WTC11 (cell line): ENCODE results near the gene PSMA7.

Source experiments
- CREB1 ChIP-seq: sonication (generic); formaldehyde crosslinking; IDR thresholded peaks from 2 replicates; pipeline ENCODE4 v1.8.0; 2023; ENCODE audit warnings: mild to moderate bottlenecking, missing genetic modification reagents
- CREM ChIP-seq: sonication (generic); formaldehyde crosslinking; IDR thresholded peaks from 2 replicates; pipeline ENCODE4 v1.8.1; 2022; ENCODE audit warnings: mild to moderate bottlenecking, missing genetic modification reagents, moderate library complexity
- GRHL2 ChIP-seq: fragments of 250-450 bp; sonication (Bioruptor Pico); IDR thresholded peaks from 2 replicates; pipeline ENCODE4 v1.8.0; 2022; ENCODE audit warnings: mild to moderate bottlenecking, moderate library complexity; ENCODE audit not compliant: insufficient replicate concordance, severe bottlenecking
- JUN ChIP-seq: sonication (generic); formaldehyde crosslinking; IDR thresholded peaks from 2 replicates; pipeline ENCODE4 v1.8.0; 2023; ENCODE audit warnings: mild to moderate bottlenecking, missing genetic modification reagents
- ZNF138 ChIP-seq: sonication (generic); formaldehyde crosslinking; conservative IDR thresholded peaks from 2 replicates; pipeline ENCODE4 v1.8.1; 2022; ENCODE audit warnings: mild to moderate bottlenecking, moderate library complexity, missing genetic modification reagents
- ZNF671 ChIP-seq: fragments of 250-450 bp; sonication (Bioruptor Pico); IDR thresholded peaks from 2 replicates; pipeline ENCODE4 v1.8.0; 2021; ENCODE audit warnings: mild to moderate bottlenecking
- TF ChIP-seq, protein P1 (sequence below): fragments of 200-600 bp; IDR thresholded peaks from 2 replicates; pipeline ENCODE4 v1.8.0; 2022; ENCODE audit warnings: antibody characterized with exemption
- TF ChIP-seq, protein P2 (sequence below): sonication (generic); formaldehyde crosslinking; IDR thresholded peaks from 2 replicates; pipeline ENCODE4 v1.8.1; 2023; ENCODE audit warnings: mild to moderate bottlenecking, moderate library complexity, missing genetic modification reagents
- TF ChIP-seq, protein P3 (sequence below): sonication (generic); formaldehyde crosslinking; IDR thresholded peaks from 2 replicates; pipeline ENCODE4 v1.8.0; 2022; ENCODE audit warnings: mild to moderate bottlenecking, missing genetic modification reagents

DNA sequence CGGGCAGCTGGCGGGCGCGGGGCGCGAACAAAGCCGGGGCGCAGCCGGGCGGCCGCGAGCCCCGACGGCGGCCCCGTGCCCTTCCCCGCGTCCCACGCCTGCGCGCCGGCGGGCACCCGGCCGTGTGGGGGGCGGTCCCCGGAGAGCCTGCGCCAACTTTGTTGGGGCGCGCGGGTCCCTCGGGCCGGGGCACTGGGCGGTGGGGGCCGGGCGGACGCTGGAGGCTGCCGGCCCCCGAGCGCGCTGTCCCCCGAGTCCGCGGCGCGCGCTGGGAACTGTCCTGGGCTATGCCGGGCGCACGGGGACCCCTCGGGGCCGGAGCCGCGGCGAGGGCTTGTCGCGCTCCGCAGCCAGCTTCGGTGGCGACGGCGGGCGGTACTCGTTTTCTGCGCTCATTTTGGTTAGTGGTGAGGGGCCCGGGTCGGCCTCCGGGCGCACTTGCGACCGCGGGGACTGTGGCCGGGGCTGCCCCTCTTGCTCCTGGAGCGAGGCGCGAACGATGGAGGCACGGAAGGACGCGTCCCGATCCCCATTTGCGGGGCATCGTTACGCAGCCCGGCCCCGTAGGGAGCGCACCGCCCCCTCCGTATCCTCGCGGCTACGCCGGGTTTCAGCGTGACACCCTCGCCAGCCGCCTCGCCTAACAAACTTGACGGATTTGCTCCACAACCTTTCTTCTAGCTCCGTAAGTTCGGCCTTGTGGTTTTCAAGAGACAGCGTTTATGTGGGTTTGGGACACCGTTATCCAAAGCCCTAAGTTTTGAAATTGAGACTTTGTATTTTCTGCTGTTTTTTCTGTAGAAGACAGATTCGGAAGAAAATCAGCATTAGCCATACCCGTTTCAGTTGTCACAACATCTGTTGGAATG lies 997 bp upstream of the PSMA7 start:
- no peak for TF ChIP-seq CREM
- TF ChIP-seq, protein P1, sequence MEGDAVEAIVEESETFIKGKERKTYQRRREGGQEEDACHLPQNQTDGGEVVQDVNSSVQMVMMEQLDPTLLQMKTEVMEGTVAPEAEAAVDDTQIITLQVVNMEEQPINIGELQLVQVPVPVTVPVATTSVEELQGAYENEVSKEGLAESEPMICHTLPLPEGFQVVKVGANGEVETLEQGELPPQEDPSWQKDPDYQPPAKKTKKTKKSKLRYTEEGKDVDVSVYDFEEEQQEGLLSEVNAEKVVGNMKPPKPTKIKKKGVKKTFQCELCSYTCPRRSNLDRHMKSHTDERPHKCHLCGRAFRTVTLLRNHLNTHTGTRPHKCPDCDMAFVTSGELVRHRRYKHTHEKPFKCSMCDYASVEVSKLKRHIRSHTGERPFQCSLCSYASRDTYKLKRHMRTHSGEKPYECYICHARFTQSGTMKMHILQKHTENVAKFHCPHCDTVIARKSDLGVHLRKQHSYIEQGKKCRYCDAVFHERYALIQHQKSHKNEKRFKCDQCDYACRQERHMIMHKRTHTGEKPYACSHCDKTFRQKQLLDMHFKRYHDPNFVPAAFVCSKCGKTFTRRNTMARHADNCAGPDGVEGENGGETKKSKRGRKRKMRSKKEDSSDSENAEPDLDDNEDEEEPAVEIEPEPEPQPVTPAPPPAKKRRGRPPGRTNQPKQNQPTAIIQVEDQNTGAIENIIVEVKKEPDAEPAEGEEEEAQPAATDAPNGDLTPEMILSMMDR, result no peak
- TF ChIP-seq, protein P2, sequence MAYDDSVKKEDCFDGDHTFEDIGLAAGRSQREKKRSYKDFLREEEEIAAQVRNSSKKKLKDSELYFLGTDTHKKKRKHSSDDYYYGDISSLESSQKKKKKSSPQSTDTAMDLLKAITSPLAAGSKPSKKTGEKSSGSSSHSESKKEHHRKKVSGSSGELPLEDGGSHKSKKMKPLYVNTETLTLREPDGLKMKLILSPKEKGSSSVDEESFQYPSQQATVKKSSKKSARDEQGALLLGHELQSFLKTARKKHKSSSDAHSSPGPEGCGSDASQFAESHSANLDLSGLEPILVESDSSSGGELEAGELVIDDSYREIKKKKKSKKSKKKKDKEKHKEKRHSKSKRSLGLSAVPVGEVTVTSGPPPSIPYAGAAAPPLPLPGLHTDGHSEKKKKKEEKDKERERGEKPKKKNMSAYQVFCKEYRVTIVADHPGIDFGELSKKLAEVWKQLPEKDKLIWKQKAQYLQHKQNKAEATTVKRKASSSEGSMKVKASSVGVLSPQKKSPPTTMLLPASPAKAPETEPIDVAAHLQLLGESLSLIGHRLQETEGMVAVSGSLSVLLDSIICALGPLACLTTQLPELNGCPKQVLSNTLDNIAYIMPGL, result no peak
- TF ChIP-seq CREB1 (CRISPR knock-in tag), result no peak
- TF ChIP-seq, protein P3, sequence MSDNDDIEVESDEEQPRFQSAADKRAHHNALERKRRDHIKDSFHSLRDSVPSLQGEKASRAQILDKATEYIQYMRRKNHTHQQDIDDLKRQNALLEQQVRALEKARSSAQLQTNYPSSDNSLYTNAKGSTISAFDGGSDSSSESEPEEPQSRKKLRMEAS, result peak; percentile 32; the same call in 1 of the 2 replicates
- TF ChIP-seq ZNF671 (CRISPR knock-in tag), result no peak
- no peak for TF ChIP-seq GRHL2 (CRISPR knock-in tag)
- TF ChIP-seq JUN, result no peak
- no peak for TF ChIP-seq ZNF138
